Neural progenitor cell (in vitro differentiated cells): ENCODE measurements around the gene SLC25A15. TPM values are rescaled to one million over a fixed set of nuclear protein-coding genes. Genes with fewer than 3 reads are reported as not detected.
A peak's percentile ranks its signal among the peaks of the same experiment; 100 is the strongest.

ENCODE experiments used
- DNase-seq: peaks from one replicate; pipeline ENCODE4 v3.0.0-alpha.2; 2016; ENCODE audit warnings: low spot score
- H2AFZ ChIP-seq: fragments of 200-600 bp; sonication (generic); replicated peaks from 2 replicates; pipeline ENCODE4 v1.6.1; 2016; ENCODE audit warnings: antibody characterized with exemption
- H3F3A ChIP-seq: fragments of 200-600 bp; sonication (generic); 2 replicates; pipeline ENCODE4 v1.6.1; 2016; ENCODE audit warnings: antibody characterized with exemption, low read depth
- H3K27ac ChIP-seq: fragments of 200-600 bp; sonication (generic); 2 replicates; pipeline ENCODE4 v1.5.1; 2016; ENCODE audit warnings: mild to moderate bottlenecking
- H3K27me3 ChIP-seq: fragments of 200-600 bp; sonication (generic); 2 replicates; pipeline ENCODE4 v1.6.1; 2016; ENCODE audit warnings: mild to moderate bottlenecking, moderate library complexity
- H3K36me3 ChIP-seq: fragments of 200-600 bp; sonication (generic); 2 replicates; pipeline ENCODE4 v1.5.1; 2016
- H3K4me1 ChIP-seq: fragments of 200-600 bp; sonication (generic); 2 replicates; pipeline ENCODE4 v1.6.1; 2016; ENCODE audit warnings: mixed run types
- H3K4me2 ChIP-seq: fragments of 200-600 bp; sonication (generic); 2 replicates; pipeline ENCODE4 v1.6.1; 2016
- H3K4me3 ChIP-seq: fragments of 200-600 bp; sonication (generic); 2 replicates; pipeline ENCODE4 v1.5.1; 2016
- H3K79me2 ChIP-seq: fragments of 200-600 bp; sonication (generic); 2 replicates; pipeline ENCODE4 v1.6.1; 2016; ENCODE audit warnings: low read depth
- H3K9ac ChIP-seq: fragments of 200-600 bp; sonication (generic); 2 replicates; pipeline ENCODE4 v1.6.1; 2016
- H3K9me3 ChIP-seq: fragments of 200-600 bp; sonication (generic); 2 replicates; pipeline ENCODE4 v1.5.1; 2016; ENCODE audit warnings: low read depth
- H4K20me1 ChIP-seq: fragments of 200-600 bp; sonication (generic); 2 replicates; pipeline ENCODE4 v1.6.1; 2016; ENCODE audit warnings: low read depth
- H3K27ac Mint-ChIP-seq: 3 replicates; pipeline ENCODE4 v1.8.0; 2021; ENCODE audit warnings: mixed read lengths
- H3K27me3 Mint-ChIP-seq: 2 replicates; pipeline ENCODE4 v1.8.0; 2022; ENCODE audit warnings: low read depth, mild to moderate bottlenecking, inconsistent platforms, moderate library complexity, mixed read lengths; ENCODE audit not compliant: insufficient read depth
- H3K36me3 Mint-ChIP-seq: 3 replicates; pipeline ENCODE4 v1.8.0; 2021; ENCODE audit warnings: mixed read lengths
- H3K4me1 Mint-ChIP-seq: 3 replicates; pipeline ENCODE4 v1.8.0; 2021; ENCODE audit warnings: mixed read lengths
- H3K4me3 Mint-ChIP-seq: 3 replicates; pipeline ENCODE4 v1.8.0; 2021; ENCODE audit warnings: mild to moderate bottlenecking, moderate library complexity, mixed read lengths
- H3K9me3 Mint-ChIP-seq: 3 replicates; pipeline ENCODE4 v1.8.0; 2020; ENCODE audit warnings: mixed read lengths
- CTCF ChIP-seq: fragments of 200-600 bp; sonication (generic); IDR thresholded peaks from 2 replicates; pipeline ENCODE4 v1.5.1; 2017; ENCODE audit warnings: antibody characterized with exemption, mild to moderate bottlenecking
- EZH2 ChIP-seq: fragments of 200-600 bp; sonication (generic); IDR thresholded peaks from 2 replicates; pipeline ENCODE4 v1.6.1; 2017; ENCODE audit warnings: antibody characterized with exemption, mild to moderate bottlenecking, moderate library complexity
- EZH2phosphoT487 ChIP-seq: fragments of 200-600 bp; sonication (generic); IDR thresholded peaks from 2 replicates; pipeline ENCODE4 v1.6.1; 2017; ENCODE audit warnings: antibody characterized with exemption
- total RNA-seq: library from RNA; depleted of rRNA; stranded (reverse); fragments of >200 nt; gene quantifications from 2 replicates; pipeline ENCODE4 v1.2.3, GENCODE V29; 2015; ENCODE audit warnings: low replicate concordance

The SLC25A15 gene
- total RNA-seq, 1 donor from 2014 or later = 33.7 TPM

GRCh38 chr13:40774672-40775071, 14.7 kb upstream of the SLC25A15 start:
- H3K4me3 Mint-ChIP-seq = no peak overlapping the region
- TF ChIP-seq EZH2phosphoT487 (no peak), CTCF (no peak), EZH2 (no peak)
- H3K36me3 ChIP-seq = no peaks in the 10 kb centered on the region

GRCh38 chr13:40776232-40776631, 13.2 kb upstream of the SLC25A15 start:
- H3K27me3 Mint-ChIP-seq = peaks cover 2% of the 10 kb centered on the region
- Histone ChIP-seq H3K4me1 (no peaks in the 10 kb centered on the region), H3K79me2 (no peaks in the 10 kb centered on the region), H3K4me3 (no peak overlapping the region), H4K20me1 (no peaks in the 10 kb centered on the region), H3K9ac (no peak overlapping the region), H3K36me3 (no peaks in the 10 kb centered on the region), H3K4me2 (no peak overlapping the region), H3K27ac (no peak overlapping the region), H3F3A (peaks cover 6% of the 10 kb centered on the region), H3K27me3 (no peaks in the 10 kb centered on the region), H3K9me3 (no peaks in the 10 kb centered on the region), H2AFZ (no peak overlapping the region)
- TF ChIP-seq EZH2 (no peak), EZH2phosphoT487 (no peak), CTCF (no peak)
- H3K9me3 Mint-ChIP-seq = no peaks in the 10 kb centered on the region
- no peak overlapping the region for H3K4me3 Mint-ChIP-seq
- no peak for DNase-seq
- peaks cover 2% of the 10 kb centered on the region for H3K4me1 Mint-ChIP-seq
- H3K27ac Mint-ChIP-seq = no peak overlapping the region
- H3K36me3 Mint-ChIP-seq = no peaks in the 10 kb centered on the region

More at GRCh38 chr13:40774672-40775071, 14.7 kb upstream of the SLC25A15 start:
- Mint-ChIP-seq H3K27me3 (no peaks in the 10 kb centered on the region), H3K36me3 (no peaks in the 10 kb centered on the region), H3K4me1 (peaks cover 9% of the 10 kb centered on the region), H3K27ac (no peak overlapping the region), H3K9me3 (no peaks in the 10 kb centered on the region)
- no peaks in the 10 kb centered on the region for H3K27me3 ChIP-seq
- H3K9ac ChIP-seq = no peak overlapping the region
- H3K4me1 ChIP-seq = peaks cover 5% of the 10 kb centered on the region
- no peak overlapping the region for H3K27ac ChIP-seq
- H4K20me1 ChIP-seq = no peaks in the 10 kb centered on the region
- DNase-seq = no peak
- H3F3A ChIP-seq = peaks cover 6% of the 10 kb centered on the region
- no peaks in the 10 kb centered on the region for H3K9me3 ChIP-seq
- no peak overlapping the region for H3K4me3 ChIP-seq
- no peaks in the 10 kb centered on the region for H3K79me2 ChIP-seq
- no peak overlapping the region for H2AFZ ChIP-seq
- H3K4me2 ChIP-seq = no peak overlapping the region

- H3K9me3 ChIP-seq = no peaks in the 10 kb centered on the region
- H3K4me3 ChIP-seq = no peak overlapping the region
- H3K9ac ChIP-seq = no peak overlapping the region
- no peaks in the 10 kb centered on the region for H3K36me3 Mint-ChIP-seq
- H4K20me1 ChIP-seq = no peaks in the 10 kb centered on the region
- H3K27me3 Mint-ChIP-seq = peaks cover 3% of the 10 kb centered on the region
- H3K9me3 Mint-ChIP-seq = no peaks in the 10 kb centered on the region
- no peak overlapping the region for H3K4me3 Mint-ChIP-seq
- no peaks in the 10 kb centered on the region for H3K79me2 ChIP-seq
- TF ChIP-seq EZH2phosphoT487 (no peak), EZH2 (no peak), CTCF (no peak)
- DNase-seq = no peak
- H3K4me1 ChIP-seq = no peaks in the 10 kb centered on the region
- no peaks in the 10 kb centered on the region for H3K27me3 ChIP-seq
- H3K4me2 ChIP-seq = no peak overlapping the region
- no peaks in the 10 kb centered on the region for H3K36me3 ChIP-seq
- no peak overlapping the region for H3K27ac Mint-ChIP-seq
- peak overlapping the region; percentile 30 for H2AFZ ChIP-seq
- H3F3A ChIP-seq = peaks cover 6% of the 10 kb centered on the region
- H3K4me1 Mint-ChIP-seq = peaks cover 2% of the 10 kb centered on the region
- H3K27ac ChIP-seq = no peak overlapping the region
Observed at GRCh38 chr13:40776681-40777165, 12.7 kb upstream of the SLC25A15 start.
